ENCODE data around the gene ELK3.

Gene ELK3

GRCh38 chr12:96260644-96261043 is 66.5 kb downstream of the ELK3 start:
- no peak for DNase-seq

GRCh38 chr12:96261557-96261956 is 67.4 kb downstream of the ELK3 start:
- DNase-seq, result no peak

DNA sequence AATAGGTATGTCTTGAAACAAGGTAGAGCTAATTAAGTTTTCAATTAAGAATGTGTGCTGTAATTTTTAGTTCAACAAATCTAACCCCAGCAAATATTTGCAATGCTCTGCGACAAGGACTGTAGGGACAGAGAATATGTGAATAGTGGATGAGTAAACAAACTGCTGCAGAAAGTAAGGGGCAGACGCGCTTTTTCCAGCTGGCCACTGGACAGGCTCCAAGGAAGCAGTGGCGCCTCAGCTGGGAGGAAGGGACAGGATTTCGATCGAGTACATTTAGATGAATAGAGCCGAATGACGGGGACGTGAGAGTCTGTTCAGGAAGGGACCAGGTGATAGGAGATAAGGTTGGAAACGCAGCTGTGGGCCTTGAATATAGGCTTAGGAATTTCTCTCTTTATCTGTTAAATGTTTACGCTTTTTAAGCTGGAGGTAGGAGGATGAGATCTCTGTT is 69.3 kb downstream of the ELK3 start:
- DNase-seq, result peak; percentile 97

- no peak for DNase-seq
These were observed 71.2 kb downstream of the ELK3 start for GRCh38 chr12:96265400-96265799.

- no peak for DNase-seq
These were observed 71.7 kb downstream of the ELK3 start for GRCh38 chr12:96265836-96266235.

DNA sequence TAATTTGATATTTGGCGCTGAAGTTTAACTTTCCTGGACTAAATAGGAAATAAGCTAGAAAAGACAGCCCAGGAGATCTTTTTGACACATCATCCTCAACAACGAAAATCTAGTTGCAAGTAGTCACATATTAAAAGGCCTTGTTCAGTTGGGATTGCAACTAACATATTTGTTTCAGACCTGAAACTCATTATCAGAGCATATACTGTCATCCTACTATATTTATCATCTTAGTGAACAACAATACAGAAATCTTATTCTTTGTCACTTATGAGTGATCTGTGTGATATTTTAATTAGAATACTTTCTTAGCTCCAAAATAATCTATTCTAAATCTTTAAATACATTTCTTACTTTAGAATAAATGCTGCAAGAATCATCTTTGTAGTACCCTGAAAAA is 72.1 kb downstream of the ELK3 start:
- no peak for DNase-seq

- no peak for DNase-seq
These were observed 77.5 kb downstream of the ELK3 start for GRCh38 chr12:96271469-96272199.

- no peak for DNase-seq
These were observed 80.2 kb downstream of the ELK3 start for GRCh38 chr12:96274331-96274730.

DNA sequence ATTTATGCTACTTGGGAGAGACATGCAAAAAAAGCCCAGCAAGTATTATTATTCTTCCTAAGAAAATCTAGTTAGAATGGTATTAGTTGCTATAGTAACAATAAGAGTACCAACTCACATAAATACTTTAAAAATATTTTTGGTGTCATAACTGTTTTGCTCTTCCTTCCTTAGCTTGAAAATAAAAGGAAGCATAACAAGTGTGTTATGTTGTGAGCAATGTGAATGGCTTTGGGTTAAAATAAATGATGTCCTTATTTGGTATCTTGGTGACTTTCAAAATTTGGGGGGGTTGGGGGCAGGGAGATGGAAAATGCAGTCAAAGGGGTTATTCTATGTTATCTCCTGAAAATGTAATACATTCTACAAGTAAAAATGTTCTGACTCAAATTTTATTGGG is 91.0 kb downstream of the ELK3 start:
- no peak for DNase-seq

- no peak for DNase-seq
These were observed 94.9 kb downstream of the ELK3 start for GRCh38 chr12:96289067-96289466.

DNA sequence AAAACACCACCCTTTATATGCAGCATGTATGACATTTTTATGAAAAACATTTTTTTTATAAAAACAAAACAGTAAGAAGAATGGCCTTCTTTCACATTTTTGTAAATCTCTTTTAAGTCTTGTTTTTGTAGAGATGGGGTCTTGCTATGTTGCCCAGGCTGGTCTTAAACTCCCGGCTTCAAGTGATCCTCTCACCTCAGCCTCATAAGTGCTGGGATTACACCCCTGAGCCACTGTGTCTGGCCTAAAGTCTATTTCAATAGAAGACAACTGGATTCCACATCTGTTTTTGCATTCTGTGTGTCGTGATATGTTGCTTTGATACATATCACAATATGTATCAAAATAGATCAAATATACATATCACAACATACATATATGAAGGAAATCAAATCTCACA is 98.9 kb downstream of the ELK3 start:
- no peak for DNase-seq

- DNase-seq, result no peak
These were observed 100.7 kb downstream of the ELK3 start for GRCh38 chr12:96294831-96295230.

DNA sequence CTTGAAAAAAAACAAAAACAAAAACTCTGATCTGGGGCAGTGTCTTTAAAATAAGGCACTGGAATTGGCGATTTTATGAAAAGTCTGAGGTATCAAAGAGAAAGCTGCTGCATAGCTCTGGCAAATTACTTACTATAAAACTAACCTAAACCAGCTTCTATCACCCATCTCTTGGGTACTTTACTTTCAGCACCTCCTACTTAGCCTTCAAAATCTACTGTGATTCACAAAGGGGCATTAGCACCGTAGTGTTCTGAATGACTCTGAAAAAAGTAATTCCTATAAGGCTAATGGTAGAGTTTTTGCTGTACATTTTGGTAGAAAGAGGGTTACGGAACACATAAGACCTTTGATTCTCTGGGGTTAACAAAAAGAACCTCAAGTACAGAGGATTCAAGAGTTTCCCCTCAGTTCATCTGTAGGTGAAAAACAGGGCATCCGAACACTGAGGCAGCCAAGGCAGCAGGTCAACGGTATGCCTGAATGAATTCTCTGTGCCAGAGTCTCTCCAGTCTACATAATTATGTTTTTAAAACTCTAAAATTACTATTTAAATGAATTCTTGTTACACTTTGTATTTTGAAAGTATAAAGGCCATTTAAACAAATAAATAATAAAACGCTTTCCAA is 101.5 kb downstream of the ELK3 start:
- no peak for DNase-seq

GRCh38 chr12:96297504-96297903 is 103.3 kb downstream of the ELK3 start:
- DNase-seq, result no peak

DNA sequence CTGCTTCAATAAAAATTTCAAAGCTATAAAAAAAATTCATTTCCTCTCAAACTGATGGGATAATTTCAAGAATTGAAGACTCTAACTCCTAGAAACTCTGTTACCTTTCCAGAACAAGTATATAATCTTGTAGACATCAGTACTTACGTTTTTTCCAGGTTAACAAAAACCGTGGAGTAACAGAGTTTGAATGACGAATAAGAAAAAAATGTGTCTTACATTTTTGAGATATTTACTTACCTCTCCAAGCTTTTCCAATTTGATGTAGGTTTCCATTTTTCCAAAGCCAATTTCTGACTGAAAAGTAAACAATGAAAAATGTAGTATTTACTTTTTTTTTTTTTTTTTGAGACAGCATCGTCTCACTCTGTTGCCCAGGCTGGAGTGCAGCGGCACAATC is 105.9 kb downstream of the ELK3 start:
- DNase-seq, result no peak

DNA sequence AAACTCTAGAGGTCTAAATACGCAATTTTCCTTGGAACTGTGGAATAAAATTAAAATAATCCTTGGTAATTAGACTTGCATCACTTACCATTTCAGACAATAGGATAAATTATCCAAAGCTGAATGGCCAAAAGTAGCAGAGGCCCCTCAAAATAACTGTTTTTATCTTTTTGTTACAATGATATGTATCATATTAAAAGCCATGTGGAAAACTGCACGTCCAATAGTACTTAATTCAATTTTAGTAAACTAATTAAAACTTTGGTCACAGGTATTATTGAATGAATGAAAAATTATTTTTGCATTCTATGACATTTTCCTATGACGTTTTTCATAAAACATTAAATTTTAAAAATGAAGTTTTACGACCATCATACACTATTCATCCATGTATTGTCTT is 107.6 kb downstream of the ELK3 start:
- DNase-seq, result no peak

DNA sequence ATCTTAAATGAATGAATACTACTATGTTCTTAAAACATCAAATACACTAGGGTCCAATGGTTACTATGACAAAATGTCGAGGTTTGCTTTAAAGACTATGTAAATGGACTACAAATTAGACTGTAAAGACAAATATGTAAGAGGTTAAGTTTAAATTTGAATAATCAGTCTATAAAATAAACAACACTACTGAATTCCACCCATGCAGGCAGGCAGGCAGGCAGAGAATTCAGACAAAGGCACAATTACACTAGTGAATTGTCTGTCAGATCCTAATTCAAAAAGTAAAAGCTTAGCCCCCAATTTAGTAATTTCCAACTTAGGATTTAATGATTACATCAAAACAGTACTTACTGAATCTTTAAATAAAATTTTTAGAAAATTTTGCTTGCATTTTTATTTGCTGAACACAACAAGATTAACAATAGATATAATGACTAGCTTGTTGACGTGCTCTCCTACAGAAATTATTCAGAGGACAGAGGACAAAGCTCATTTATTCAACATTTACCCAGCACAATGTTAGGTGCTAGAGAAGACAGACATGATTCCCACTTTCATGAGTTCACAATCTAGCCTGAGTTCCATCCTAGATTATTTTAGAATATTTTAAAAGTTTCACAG is 108.6 kb downstream of the ELK3 start:
- DNase-seq, result no peak

- no peak for DNase-seq
These were observed 109.5 kb downstream of the ELK3 start for GRCh38 chr12:96303653-96304052.

- no peak for DNase-seq
These were observed 111.5 kb downstream of the ELK3 start for GRCh38 chr12:96305665-96306064.

DNA sequence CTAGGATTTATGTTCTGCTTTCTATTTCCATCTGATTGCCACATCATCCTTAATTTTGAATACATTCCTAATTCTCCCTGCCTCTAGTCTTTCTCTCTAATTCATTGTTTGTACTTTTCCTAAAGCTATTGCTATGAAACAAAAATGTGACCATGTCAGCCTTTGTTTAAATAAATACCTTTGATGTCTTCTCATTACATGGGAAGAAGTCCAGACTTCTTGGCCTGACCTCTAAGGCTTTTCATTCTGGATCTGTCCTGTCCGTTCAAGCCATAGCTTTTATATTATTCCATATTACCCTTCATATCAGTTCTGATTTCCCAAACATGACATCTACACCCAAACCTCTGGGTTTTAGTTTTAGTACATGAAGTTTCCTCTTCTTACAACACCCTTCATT is 114.7 kb downstream of the ELK3 start:
- no peak for DNase-seq

DNA sequence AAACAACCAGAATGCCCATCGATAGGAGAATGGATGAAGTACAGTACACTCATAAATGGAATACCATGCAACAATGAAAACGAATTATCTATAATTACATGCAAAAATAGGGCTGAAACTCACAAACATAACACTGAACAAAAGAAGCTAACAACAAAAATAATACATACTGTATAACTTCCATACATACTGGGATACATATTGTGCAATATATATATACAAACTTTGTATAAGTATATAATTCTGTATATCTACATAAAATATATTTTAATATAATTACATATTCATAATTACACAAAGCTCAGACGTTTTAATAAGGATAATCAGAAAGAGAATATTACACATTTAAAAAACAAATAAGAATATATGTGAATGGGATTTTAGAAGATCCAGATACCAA is 115.9 kb downstream of the ELK3 start:
- no peak for DNase-seq

GRCh38 chr12:96311191-96311590 is 117.0 kb downstream of the ELK3 start:
- no peak for DNase-seq

DNA sequence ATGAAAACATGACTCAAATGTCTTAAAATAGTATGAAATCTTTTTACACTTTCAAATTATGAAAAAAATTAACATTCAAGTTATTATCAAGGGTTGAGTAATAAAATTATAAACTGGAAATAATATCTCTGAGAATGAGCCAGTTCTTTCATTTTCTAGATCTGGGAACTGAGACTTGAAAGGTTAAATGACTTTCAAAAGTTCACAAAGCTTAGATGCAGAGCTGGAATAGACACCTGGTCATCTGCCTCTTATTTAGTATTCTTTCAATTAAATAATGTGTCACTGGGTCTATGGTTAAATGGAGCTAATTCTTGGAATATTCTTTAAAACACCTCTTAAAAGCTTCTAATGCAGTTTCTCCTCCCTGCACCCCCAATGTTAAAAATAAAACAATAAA is 119.4 kb downstream of the ELK3 start:
- DNase-seq, result no peak

GRCh38 chr12:96314723-96315122 is 120.5 kb downstream of the ELK3 start:
- no peak for DNase-seq
